ENCODE measurements around the gene DPP10. TPM values are rescaled to one million over a fixed set of nuclear protein-coding genes. Genes with fewer than 3 reads are reported as not detected.

The DPP10 gene
- total RNA-seq, 1 donor from 2014 or later: 2.1 TPM

- no peak for TF ChIP-seq CTCF (conservative IDR thresholded peaks at IDR 0.05)
- no peaks in the 10 kb centered on the region for H3K27me3 Mint-ChIP-seq (ENCODE audit: low read depth)
- no peaks in the 10 kb centered on the region for H3K36me3 Mint-ChIP-seq (ENCODE audit: low read depth)
- H3K4me1 Mint-ChIP-seq: no peaks in the 10 kb centered on the region
- H3K4me3 Mint-ChIP-seq: no peak overlapping the region
- H3K9me3 Mint-ChIP-seq: no peaks in the 10 kb centered on the region
- H3K27ac Mint-ChIP-seq (ENCODE audit: unreplicated experiment): no peak overlapping the region
- no peak for DNase-seq (ENCODE audit: low read depth, low spot score)
Observed at GRCh38 chr2:114922076-114922475, 479.6 kb downstream of the DPP10 start.

- Mint-ChIP-seq H3K4me3 (no peak overlapping the region), H3K4me1 (no peaks in the 10 kb centered on the region), H3K27me3 (ENCODE audit: low read depth) (no peaks in the 10 kb centered on the region), H3K27ac (ENCODE audit: unreplicated experiment) (no peak overlapping the region), H3K36me3 (ENCODE audit: low read depth) (peaks cover 4% of the 10 kb centered on the region), H3K9me3 (peaks cover 9% of the 10 kb centered on the region)
- no peak for TF ChIP-seq CTCF (conservative IDR thresholded peaks at IDR 0.05)
- no peak for DNase-seq (ENCODE audit: low read depth, low spot score)
Observed at GRCh38 chr2:114925296-114926255, 483.1 kb downstream of the DPP10 start.

GRCh38 chr2:114926303-114926702 is 483.9 kb downstream of the DPP10 start:
- peaks cover 4% of the 10 kb centered on the region for H3K36me3 Mint-ChIP-seq (ENCODE audit: low read depth)
- no peaks in the 10 kb centered on the region for H3K27me3 Mint-ChIP-seq (ENCODE audit: low read depth)
- H3K4me3 Mint-ChIP-seq: no peak overlapping the region
- H3K9me3 Mint-ChIP-seq: peaks cover 13% of the 10 kb centered on the region
- no peak for DNase-seq (ENCODE audit: low read depth, low spot score)
- no peak overlapping the region for H3K27ac Mint-ChIP-seq (ENCODE audit: unreplicated experiment)
- TF ChIP-seq CTCF (conservative IDR thresholded peaks at IDR 0.05): no peak
- no peaks in the 10 kb centered on the region for H3K4me1 Mint-ChIP-seq

- Mint-ChIP-seq H3K9me3 (peaks cover 16% of the 10 kb centered on the region), H3K36me3 (ENCODE audit: low read depth) (peaks cover 4% of the 10 kb centered on the region)
Observed at GRCh38 chr2:114929225-114929624, 486.8 kb downstream of the DPP10 start.

GRCh38 chr2:114933671-114934241 is 491.3 kb downstream of the DPP10 start:
- Mint-ChIP-seq H3K36me3 (ENCODE audit: low read depth) (peaks cover 4% of the 10 kb centered on the region), H3K4me3 (no peak overlapping the region), H3K9me3 (peaks cover 13% of the 10 kb centered on the region), H3K27me3 (ENCODE audit: low read depth) (peaks cover 3% of the 10 kb centered on the region), H3K4me1 (no peaks in the 10 kb centered on the region), H3K27ac (ENCODE audit: unreplicated experiment) (no peak overlapping the region)
- no peak for DNase-seq (ENCODE audit: low read depth, low spot score)
- TF ChIP-seq CTCF (conservative IDR thresholded peaks at IDR 0.05): no peak

More at GRCh38 chr2:114929225-114929624, 486.8 kb downstream of the DPP10 start:
- Mint-ChIP-seq H3K27ac (ENCODE audit: unreplicated experiment) (no peak overlapping the region), H3K4me1 (no peaks in the 10 kb centered on the region), H3K4me3 (no peak overlapping the region), H3K27me3 (ENCODE audit: low read depth) (no peaks in the 10 kb centered on the region)
- TF ChIP-seq CTCF (conservative IDR thresholded peaks at IDR 0.05): no peak
- DNase-seq (ENCODE audit: low read depth, low spot score): no peak
